ENCODE measurements around the gene ENOPH1.

DNA sequence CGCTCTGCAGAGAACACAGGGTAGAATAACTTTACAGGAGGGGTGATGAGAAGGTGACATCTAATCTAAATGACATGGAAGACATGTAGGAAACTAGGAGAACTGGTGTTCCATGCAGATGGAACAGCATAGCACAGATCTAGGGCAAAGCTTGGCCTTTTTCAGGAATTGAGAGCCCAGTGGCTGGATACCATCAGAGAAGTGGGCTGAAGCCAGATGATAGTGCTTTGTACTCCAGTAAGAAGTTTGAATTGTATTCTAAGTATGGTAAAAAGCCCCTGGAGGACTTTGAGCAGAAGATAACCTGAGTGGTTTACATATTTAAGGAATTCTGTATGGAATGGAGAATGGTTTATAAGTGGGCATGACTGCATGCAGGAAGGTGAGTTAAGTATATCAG is 32.8 kb downstream of the ENOPH1 start:
- TF ChIP-seq GATA2 (IDR thresholded peaks at IDR 0.05; ENCODE audit: low read depth, low read length) (no peak), GATA3 (IDR thresholded peaks at IDR 0.05; ENCODE audit: low read depth, low read length) (no peak)

All from SH-SY5Y (cell line).